Stimulated activated CD8-positive, alpha-beta memory T cell treated with anti-CD3 and anti-CD28 coated beads, Interleukin-2, amount 100 ng/mL, for 48 hours (primary cell): ENCODE data around the gene HIVEP3.

Experiments
- DNase-seq, 2 donors: peaks; one replicate each; pipeline ENCODE4 v3.0.0-alpha.2; 2020; ENCODE audit warnings: low read depth in 2 of 2

Gene HIVEP3

DNA sequence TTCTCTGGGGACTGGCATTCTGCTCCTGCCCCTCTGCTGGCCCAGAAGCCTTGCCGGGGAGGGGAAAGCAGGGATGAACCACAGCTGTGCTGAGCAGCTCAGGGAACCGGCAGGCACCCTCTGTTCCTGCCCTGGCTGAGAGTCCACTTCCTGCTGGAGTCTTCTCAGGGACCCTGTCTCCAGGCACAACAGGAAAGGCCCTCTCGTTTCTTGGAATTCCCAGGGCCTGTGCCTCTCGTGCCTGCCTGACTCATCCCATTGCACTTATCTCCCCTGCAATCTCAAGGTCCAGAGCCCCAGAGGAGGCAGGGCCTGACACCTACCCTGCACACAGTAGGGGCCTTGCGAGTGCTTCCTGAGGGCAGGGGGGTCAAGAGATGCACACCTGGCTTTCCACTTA, 433.1 kb downstream of the HIVEP3 start:
- DNase-seq: no peak

DNA sequence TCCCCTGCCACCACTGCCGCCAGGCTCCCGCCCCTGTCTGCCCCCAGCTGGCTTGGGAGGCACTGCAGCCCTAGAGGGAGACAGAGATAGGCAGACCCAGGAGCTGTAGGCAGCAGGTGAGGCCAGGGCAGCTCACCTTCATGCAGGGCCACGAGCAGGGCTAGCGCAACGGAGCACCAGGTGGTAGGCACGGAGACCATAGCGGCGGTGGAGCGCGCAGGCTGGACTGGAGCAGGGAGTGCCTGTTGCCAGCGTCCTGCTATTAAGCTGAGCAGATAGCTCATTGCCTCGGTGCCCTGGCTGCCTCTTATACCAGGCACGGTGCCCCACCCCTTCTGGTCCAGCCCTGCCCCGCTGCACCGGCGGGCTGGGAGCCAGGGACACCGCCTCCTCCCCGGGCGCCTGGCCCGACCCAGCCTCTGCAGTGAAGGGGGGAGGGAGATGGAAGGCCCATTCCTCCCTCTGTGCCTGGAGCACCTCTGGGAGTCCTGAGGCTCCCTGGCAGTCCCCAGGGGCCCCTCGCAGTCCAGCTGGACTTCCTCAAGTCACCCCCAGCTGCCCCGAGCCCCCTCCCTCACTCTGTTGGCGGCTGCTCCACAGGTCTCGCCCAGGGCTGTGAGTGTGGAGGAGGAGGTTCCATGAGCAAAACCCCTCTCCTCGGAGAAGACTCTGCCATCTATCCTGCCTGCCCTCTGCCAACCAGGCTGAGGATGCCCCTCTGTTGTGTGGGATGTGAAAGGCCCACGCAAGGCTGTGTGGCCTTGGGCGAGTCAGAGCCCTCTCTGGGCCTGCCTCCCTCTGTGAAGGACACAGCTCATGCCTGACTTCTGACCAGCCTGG, 434.1 kb downstream of the HIVEP3 start, which contains the start of gene EDN2:
TSS of gene EDN2 (minus strand) at position 282 of the 840 bp plus-strand sequence. CDS start at position 200, 82 bp downstream.
- DNase-seq: no peak

DNA sequence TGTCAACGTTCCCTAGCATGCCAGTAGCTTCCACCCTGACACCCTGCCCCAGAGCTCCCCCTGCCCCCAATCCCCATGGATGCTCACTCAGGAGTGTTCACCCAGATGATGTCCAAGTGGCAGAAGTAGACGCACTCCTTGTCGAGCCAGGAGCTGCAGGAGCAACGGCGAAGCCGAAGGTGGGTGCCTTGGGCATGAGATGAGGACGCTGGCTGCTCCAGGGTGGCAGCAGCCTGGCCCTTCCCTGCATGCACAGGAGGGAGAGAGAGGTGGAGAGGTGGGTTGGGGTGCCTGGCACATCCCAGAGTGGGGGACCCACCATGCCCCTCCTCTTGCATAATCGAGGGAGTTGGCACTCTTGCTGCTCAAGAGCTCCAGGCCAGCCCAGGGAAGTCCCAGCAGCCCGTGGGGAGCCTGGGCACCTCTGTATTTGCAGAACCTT, 434.7 kb downstream of the HIVEP3 start:
- no peak for DNase-seq

DNA sequence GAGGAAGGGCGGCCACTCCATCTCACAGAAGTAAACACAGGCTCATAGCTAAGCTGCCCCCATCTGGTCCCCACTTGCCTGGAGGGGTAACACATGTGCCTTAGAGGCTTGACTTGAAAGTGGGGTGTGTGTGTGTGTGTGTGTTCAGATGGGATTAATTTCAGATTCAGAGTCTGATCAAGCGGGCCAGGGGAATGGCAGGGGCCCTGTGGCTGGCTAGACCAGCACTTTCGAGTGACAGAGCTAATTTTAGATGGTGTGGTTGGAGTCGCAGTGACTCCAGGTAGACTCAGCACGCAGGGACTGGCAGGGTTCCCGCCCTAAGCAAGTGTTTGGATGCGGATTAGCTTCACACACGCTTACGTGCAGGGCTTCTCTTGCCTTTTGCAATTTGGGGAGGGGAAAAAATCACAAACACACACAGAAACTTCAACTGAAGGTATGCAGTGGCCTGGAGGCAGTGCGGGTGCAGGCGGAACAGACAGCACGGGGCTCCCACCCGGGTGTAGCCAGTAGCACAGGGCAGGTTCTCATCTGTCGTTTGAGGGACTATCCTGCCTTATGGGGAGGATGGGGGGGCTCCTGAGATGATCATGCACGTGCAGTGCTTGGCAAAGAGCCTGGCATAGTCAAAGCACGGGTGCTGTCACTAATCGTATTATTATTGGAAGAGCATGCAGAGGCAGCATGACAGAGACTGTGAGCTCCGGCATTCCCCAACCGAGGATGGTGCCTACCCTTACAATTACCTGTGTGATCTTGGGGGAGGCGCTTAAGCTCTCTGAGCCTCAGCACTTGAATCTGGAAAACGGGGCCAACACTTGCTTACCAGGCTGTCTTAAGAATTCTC, 435.5 kb downstream of the HIVEP3 start:
- no peak for DNase-seq

DNA sequence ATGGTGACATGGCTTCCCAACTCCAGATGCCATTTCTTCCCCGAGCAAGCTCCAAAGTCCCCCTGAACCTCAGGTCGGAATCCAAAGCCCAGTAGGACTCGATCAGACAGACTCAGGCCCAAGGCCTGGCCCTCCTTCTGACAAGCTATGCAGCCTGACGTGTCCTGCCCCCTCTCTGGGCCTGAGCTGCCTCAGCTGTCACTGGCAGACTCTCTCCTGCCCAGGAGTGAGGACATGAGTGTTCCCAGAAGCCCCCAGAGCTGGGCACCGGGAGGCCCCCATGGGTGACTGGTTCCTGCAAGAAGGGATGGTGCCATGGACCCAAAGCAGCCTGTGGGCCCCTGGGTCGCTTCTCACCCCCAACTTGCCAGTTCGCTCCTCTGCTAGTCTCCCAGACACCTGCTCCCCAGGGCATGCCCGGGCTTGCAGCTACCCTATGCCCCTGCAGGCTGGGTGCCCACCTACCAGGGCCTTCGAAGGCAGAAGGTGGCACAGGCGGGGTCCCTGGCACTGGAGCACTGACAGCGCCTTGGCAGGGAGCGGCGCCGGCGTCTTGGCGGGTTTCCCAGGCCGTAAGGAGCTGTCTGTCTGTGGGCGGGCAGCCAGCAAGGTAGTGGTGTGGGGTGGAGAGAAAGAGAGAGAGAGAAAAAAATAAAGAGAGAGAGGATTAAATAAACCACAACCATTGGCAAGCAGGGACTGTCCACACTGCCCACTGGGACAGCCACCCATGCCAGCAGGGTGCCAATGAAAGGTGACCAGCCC, 436.5 kb downstream of the HIVEP3 start:
- DNase-seq: no peak

DNA sequence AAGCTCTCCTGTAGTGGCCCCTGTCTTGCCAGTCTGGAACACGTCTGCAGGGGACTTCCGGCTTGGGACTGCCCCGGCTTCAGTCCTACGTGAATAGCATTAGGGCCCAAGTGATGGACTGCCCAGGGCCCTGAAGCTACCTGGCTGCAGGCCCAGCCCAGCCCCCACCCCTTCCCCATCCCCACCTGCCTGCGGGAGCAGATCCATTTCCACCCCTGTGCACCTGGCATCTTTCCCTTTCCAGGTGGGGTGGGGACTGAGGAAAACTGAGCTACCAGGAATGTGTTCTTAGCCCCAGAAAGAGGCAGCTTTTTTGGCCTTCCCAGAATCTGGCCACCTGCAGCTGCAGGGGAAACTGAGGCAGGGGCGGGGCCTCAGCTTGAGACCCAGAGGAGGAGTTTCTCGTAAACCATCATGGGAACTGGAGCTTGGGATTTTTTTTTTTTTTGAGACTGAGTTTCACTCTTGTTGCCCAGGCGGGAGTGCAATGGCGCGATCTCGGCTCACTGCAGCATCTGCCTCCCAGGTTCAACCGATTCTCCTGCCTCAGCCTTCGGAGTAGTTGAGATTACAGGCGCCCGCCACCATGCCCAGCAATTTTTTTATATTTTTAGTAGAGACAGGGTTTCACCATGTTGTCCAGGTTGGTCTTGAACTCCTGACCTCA, 437.5 kb downstream of the HIVEP3 start:
- no peak for DNase-seq

DNA sequence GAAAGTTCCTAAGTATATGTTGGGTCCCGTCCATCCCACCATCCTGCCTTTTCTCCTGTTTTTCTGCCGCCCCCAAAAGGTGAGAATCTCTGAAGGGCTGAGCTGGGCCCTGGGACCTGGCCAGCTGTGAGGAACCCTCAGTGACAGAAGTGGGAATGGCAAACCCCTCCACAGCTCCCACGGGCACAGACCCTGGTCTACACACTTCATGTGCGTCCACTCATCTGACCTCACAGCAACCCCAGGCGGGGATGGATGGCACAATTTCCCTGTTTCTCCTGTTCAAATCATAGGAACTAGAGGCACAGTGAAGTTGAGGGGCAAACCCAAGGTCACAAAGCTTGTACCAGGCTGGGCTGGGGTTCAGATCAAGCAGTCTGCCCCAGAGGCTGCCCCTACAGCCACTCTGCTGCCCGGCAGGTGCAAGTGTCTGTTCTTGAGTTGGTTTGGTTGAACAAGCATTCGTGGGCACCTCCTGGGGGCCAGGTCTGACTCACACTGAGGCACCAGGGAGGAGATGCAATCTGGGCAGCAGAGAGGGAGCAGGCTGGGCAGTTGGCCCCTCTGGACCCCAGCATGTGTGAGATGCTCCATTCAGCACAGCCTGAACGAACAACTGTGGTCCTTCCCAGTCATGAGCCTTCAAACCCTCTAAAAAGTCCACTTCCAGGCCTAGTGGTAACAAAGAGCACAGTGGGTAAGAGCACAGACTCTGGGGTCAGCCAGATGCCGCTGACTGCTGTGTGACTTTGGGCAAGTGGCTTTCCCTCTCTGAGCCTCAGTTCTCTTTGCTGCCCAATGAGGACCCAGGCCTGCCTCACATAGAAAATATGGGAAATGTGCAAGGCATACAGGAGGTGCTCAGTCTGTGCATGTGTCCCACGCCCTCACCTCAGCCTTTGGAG, 438.3 kb downstream of the HIVEP3 start:
- DNase-seq: no peak

DNA sequence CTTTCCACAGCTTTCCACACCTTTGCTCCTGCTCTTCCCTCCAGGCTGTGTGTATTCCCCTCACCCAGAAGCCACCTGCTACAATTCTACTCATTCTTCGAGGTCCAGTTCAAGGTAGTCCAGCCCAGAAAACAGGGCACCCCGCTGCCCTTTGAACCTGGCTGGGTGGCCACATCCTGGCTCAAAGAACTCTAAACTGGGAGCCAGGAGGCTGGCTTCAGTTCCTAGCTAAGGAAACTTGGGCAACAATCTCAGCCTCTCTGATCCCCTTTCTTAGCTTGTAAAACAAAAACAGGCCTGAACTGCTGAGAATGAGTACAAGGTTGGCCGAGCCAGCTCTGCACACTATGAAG, 438.9 kb downstream of the HIVEP3 start:
- DNase-seq: no peak

DNA sequence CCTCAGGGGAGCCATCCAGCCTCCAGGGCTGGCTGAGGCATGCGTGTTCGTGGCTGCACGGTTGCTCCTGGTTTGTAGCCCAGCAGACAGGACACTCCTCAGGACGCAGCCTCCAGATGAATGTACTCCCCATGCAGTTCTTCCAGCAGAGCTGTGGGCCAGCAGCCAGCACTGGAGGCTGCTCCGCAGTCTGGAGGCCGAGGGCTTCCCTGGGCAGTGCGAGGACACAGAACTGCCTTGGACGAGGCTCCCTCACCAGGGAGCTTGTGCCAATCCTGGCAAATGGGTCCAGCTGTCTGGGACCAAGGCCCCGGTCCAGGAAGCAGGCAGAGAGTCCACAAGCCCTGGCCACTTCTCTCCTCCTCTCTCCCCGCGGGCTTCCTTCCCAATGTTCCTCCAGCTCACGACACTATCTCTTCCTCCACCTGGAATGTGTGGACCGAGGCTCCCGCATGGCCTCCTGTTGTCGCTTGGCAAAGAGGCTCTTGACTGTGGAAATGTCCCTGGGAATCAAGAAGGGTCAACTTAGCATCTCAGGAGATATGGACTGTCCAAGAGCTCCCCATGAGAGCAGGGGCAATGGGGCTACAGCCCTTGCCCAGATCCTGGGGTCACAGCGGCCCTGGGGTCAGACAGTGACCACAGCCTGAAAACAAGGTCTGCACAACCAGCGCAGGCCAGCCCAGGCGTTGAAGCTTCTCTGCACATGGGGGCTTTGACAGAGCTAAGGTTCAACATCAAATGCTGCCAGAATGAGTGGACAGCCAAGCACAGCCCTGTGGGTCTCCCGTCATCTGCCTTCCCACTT, 439.5 kb downstream of the HIVEP3 start:
- DNase-seq: no peak

DNA sequence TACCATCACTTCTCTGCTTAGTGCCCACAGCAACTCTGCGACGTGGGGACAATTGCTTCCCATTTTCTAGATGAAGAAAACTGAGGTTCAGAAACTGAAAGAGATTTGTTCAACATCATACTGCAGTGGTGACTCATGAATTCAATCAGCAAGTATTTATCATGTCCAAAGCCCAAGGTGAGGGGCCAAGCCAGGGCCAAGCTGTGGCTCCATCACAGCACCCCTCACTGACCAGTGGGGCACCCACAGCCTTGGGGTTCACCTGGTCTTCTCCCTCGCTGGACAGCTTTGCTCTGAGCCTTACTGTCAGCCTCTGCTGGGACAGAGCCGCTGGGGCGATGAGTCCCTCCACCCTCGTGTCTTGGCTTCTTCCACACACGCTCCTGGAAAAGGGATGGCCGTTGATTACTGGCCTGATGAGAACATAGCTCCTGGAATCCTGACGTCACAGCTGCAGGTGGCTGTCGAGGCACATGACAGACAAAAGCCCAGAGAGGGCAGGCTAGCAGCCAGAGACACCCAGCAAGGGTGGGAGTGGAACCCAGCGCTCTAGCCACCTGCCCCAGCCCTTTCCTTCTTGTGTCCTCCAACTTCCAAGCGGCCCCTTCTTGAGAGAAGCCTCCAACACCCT, 440.5 kb downstream of the HIVEP3 start:
- DNase-seq: no peak

DNA sequence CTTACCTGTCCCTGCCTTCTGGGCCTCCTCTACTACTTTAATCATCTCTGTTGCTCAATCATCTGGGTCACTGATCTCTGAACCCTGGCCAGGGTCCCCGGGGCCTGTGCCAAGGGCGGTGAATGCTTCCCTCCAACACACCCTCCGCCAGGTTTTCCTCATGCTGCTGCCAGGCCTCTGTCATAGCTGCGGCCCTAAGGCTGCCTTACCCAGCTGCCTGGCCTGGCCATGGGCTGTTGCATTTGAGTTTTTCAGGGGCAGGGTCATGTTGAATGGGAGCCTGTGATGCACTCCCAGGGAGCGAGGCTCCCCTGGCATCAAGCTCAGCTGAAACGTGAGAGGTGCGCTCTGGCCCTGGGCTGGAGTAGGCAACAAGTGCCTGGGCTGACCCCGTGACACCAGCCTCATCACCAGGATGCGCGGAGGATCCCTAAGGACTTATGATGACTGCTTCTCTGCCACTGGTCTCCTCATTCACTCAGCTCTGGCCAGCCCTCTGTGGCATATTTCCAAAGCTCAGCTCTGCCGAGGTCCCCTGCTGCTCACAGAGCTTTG, 441.8 kb downstream of the HIVEP3 start:
- DNase-seq: no peak

DNA sequence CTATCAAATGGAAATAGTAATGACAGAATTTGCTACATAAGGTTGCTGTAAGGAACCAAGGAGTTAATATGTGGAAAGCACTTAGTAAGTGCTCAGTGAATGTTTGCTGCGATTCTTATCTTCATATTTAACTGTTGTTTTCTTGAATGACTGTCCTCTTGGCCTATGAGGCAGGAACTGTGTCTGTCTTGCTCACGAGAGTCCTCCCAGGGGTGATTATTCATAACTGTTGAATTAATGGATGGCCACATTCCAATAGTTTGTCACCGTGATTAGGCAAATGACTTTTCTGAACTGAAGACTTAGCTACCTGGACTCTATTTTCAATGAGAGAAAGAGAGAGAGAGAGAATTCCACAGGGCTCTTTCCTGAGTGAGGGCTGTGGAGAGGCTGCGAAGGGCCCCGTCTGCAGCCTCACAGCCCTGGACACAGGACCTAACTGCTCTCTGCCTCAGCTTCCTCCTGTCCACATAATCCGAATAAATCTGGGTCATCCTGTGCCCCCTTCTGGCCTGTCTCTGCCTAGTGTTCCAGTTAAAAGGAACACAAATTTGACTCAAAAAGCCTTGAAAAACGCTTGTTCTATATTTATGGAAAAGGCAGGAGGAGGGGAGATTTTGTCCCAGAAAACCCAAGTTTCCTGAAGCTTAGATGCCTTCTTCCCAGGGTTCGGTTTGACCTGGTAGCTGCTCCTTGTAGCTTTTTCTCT, 442.7 kb downstream of the HIVEP3 start:
- DNase-seq: no peak

DNA sequence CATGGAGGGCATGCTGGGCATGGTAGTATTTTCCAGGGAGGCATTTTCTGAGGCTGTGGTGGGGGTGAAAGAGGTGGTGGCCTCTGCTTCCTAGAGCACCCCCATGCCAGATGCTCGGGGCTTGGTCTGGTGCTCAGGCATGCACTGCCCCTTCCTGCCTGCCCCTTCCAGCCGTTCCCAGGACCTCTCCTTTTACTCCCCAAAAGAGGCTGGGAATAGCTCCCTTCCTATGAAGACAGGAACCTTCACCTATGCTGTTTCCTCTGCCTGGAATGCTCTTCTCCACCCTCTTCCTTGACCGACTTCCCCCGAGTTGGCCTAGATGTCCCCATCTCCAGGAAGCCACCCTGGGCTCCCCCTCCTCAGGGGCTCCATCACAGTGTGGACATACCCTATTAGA, 443.4 kb downstream of the HIVEP3 start:
- no peak for DNase-seq

DNA sequence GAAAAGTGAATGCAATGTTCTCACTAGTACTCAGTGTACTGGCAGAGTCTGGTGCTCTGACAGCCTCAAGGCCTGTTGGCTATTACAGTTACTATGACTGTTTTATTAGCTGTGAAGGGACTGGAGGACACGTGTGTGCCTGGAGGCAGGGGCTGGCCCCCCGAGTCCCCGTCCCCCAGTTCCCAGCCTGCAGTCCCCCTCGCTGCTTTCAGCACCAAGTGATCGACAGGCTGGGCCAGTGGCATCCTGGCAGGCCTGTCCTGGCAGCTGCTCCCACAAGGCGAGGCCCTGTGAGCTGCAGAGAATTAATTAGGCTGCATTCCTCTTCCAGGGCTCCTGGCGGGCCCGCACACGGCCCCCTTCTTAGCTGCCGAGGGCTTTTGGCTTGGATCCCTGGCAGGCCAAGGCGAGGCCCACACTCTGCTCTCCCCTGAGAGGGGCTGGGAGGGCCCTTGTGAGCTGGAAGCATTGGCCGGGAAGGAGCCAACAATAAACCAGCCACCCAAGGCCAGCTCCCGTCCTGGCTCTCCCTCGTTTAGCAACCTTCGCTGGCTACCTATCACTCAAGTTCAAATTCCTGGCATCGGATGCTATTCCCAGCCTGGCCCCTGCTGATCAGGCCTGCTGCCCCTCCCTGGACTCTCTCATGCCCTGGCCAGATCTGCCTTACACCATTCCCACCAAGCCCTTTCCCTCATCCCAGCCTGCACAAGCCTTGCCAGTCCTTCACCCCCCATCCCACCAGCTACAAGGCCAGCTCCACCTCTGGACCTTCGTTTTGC, 444.0 kb downstream of the HIVEP3 start:
- DNase-seq: no peak

DNA sequence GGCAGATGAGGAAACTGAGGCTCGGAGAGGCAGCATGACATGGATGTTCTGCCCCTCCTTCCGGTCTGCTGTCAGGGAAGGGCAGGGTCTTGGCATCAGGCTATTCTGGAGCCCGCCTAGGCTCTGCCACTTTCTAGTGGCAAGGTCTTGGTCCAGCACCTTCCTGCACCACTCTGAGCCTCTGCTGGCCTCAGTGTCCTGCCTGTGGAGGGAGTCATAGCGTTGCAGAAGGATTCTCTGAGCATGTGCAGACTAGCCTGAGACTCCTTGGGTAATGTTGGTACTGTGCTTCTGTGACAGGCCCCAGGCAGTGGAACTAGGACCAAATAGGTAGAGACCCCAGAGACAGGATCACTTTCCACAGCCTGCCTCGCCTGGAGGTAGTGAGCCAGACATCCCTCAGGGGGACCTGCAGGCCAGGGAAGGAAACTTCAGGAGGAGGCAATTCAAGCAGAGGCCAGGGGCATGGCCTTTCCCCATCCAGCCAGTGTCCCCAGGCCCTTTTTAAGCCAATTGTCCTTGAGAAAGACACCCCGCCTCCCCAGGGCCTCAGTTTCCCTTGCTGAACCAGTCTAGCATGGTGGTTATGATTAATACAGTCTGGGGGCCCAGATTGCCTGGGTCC, 444.9 kb downstream of the HIVEP3 start:
- DNase-seq: no peak

DNA sequence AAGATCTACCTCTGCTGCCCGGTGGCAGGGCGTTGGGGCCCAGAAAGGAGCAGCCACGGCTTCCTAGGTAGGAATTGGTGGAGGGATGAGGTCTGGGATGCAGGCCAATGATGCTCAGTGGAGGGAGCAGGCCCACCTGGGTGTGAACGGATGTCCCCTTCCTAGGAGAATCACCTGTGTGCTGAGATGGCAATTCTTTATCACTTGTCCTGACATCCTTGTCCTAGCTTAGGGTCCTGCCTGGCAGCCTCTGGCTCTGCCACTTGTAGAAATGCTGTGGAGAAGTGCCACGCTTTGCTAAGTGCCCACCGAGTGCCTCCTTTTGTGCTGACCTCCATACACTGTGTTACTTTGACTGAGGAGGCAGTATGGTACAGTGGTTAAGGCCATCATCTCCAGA, 447.1 kb downstream of the HIVEP3 start:
- no peak for DNase-seq

DNA sequence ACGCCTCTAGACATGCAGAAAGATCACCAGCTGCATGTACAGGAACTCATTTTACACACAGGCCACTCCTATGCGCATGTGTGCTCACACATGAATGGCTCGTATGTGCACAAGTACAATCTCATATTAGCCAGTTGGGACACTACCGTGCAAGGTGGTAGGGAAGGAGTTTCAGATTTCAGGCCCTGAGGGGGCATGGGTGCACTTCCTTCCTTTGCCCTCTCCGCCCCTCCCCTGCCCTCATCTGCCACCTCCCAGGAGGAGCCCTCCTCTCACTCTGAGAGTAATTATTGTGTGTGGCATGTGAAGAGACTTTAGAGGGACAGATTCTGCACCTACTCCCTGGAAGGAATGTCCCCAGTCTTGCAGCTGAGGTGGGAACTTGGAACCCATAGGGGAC, 449.0 kb downstream of the HIVEP3 start:
- DNase-seq: no peak
